ENCODE results near the gene BICD2.

GRCh38 chr9:92686954-92687353 lies 77.7 kb downstream of the BICD2 start:
- TF ChIP-seq CTCF (IDR thresholded peaks at IDR 0.05) (no peak), EP300 (IDR thresholded peaks at IDR 0.05) (no peak)
